SK-N-MC (cell line): ENCODE measurements around the gene ABCF1.
"Not testable (repeated sequence)": the region's sequence is repeated elsewhere in the genome, so short reads cannot be mapped to it uniquely, and the experiment has no call there.

Experiments used
- EZH2 ChIP-seq: fragments of 200-600 bp; sonication (generic); IDR thresholded peaks from one replicate; pipeline ENCODE4 v1.6.1; 2017; ENCODE audit warnings: antibody characterized with exemption
- FOXP2 ChIP-seq: optimal IDR thresholded peaks from 2 replicates; pipeline ENCODE3; 2011; ENCODE audit warnings: mild to moderate bottlenecking, moderate library complexity; ENCODE audit not compliant: insufficient read depth; ENCODE audit errors: extremely low read length, control extremely low read depth
- POLR2AphosphoS5 ChIP-seq: IDR thresholded peaks from 2 replicates; pipeline ENCODE4 v1.6.1; 2012; ENCODE audit warnings: mild to moderate bottlenecking, low read depth, low read length, borderline replicate concordance

DNA sequence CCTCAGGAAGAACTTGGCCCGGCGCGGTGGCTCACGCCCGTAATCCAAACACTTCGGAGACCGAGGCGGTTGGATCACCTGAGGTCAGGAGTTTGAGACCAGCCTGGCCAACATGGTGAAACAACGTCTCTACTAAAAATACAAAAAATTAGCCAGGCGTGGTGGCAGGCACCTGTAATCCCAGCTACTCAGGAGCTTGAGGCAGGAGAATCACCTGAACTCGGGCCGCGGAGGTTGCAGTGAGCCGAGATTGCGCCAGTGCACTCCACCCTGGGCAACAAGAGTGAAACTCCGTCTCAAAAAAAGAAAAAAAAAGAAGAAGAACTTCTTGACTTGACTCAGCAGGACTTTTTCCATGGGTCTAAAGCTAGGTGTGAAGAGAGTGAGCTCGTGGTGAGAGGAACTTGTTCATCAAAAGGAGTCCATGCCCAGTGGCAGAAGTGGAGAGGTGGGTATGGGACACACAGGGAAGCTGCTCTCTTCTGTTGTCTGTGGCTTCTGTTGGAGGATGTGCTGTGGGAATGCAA is 41.8 kb upstream of the ABCF1 start:
- not testable (repeated sequence) for TF ChIP-seq EZH2, POLR2AphosphoS5, FOXP2
